T1000 (cell line): ENCODE measurements around the gene KCNMB2.
"Not testable (repeated sequence)": the region's sequence is repeated elsewhere in the genome, so short reads cannot be mapped to it uniquely, and the experiment has no call there.

Experiments used
- DNase-seq: peaks from one replicate; lab custom pipeline; 2025; ENCODE audit warnings: mixed read lengths; lab: John Stamatoyannopoulos, UW

Gene KCNMB2

DNA sequence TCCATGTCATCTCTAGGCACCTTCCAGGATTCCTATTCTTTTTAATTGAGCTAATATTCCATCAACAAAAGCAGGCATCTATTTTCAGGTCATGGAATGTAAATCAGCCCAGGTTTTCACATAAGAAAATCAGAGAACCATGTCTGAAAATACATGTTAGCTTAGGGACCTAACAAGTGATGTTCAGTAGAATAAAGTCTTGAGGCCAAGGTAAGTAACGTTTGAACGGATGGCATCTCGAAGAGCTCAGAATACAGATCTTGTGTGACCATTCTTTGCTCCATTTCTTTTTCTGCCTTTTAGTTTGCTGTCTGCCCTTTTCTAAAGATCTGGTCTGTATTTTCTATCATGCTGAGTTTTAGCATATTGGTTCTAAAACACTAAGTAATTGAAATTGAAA, 16.5 kb upstream of the KCNMB2 start:
- DNase-seq: no peak

DNA sequence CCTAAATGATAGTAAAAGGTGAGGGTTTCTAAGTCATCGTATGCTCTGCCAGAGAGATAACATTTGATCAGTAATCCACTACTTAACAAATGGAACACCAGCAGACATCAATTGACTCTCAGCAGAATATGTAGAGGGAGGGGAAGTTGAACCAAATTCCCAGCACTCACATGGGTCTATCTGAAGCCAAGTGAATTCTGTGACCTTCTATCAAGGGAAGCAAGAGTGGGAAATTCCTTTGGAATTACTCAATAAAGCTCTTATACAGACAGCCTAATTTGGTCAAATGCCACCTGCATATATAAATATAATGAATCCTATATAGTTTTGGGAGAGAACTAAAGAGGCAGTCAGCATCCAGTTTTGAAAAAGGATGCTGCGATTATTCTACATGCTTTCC, 15.8 kb upstream of the KCNMB2 start:
- DNase-seq: no peak

DNA sequence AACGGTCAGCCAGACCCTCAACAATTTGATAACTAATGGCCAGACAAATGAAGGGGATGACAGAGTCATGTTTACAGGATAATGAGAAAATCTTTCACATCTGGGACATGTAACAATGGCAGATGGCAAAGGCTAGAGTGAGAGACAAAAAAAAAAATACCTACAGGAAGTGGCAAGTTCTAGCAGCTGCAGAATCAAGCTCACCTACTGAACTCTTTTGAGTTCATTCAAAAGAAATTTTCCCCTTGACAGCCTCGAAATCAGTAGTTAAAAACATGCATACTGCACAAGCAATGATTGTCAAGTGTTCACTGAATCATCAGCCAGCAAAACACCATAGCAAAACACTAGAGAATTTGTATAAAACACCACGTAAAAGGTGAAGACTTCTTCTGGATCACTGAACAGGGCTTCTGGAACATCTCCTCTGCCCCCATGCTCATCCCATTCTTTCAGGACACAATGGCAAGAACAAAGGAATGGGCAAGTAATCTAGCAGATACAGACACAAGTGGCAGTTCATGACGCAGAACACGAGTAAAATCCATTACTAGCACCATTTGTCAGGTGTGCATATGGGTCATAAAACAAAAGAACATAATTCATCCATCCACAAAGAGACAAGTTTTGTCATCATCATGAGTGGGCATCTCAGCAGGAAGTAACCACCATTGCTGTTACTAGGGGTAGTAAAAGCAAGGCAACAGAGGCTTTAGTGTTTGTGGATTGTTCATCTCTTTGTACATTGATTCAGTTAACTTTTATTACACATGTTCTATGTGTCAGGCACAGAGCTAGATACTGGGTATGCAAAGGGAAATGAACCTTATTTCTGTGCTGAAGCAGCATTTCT, 13.8 kb upstream of the KCNMB2 start:
- no peak for DNase-seq

DNA sequence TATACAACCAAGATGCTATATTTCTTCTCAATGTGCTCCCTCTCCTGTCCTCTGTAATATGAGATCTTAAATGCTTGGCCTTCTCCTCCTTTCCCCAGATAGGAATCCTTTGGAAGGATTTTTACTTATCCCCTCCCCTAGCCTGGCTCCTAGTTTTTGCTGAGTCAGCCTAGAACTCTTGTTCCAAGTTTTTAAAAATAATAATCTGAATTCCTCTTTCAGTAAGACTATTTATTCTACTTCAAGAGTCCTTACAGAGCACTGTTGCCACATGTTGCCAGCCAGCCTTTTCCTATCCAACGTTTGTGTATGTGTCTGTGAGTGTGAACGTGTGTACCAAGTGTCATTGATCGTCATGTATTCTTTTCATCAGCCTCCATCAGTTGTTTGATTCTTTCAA, 11.0 kb upstream of the KCNMB2 start:
- DNase-seq: no peak

DNA sequence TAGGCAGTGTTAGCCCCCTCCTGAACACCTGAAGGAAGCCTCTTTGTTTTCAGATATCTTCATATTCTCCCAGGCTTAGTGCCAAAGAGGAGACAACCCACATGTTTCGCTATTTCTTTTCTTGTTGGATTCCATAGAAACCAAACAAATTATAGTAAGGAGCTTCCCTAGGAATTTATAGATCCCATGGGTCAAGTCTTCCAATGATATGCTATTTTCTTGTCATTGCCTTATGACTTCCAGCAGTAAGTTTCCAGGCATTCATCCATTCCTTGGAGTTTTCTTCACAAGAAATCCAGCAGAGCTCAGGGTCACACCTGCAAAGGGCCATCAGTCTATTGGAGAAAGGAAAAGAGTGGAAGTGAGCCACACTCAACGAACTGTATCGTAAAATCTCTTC, 9.9 kb upstream of the KCNMB2 start:
- no peak for DNase-seq

DNA sequence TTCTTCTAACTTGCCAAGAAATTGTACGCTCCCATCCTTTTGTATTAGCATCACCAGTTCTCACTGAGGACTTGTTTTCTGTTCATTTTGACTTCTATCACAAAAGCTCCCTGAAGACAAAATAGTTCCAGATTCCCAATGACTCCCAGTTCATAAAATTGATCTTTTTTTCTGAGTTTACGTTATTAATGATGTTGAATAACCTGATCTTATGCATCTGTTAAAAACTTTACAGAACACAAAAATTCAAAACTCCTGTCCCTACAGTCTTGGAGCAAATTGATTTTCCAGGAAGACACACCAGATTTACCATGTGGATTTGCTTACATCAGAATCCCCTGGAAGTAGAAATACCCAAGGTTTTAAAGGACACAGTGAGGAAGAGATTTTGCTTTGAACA, 8.3 kb upstream of the KCNMB2 start:
- DNase-seq: no peak

DNA sequence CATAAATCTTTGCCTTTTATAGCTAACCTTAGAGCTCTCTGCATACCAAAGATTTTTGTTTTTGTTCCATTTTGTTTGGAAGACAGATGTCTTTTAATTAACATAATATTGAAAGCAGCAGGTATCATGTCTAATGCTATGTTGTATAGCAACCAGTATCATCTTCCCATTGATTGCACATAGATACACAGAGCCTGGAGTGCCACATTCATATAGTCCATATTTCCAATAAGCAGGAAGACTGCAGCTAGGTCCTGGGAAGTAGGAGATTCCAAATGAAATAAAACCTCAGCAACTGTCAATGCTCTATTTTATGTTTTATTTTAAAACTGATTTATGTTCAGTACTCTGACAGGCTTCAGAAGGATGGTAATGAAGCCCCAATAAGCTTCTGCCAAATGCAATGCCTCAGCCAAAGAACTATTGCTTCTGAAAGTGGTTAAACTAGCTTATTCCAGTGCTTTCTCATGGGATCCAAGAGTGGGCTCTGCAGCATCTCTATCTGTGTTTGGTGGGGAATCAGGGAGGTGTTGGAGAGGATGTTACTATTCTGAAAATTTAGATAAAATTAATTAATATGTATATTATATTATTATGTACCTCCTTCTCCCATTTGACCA, 6.5 kb upstream of the KCNMB2 start:
- no peak for DNase-seq

DNA sequence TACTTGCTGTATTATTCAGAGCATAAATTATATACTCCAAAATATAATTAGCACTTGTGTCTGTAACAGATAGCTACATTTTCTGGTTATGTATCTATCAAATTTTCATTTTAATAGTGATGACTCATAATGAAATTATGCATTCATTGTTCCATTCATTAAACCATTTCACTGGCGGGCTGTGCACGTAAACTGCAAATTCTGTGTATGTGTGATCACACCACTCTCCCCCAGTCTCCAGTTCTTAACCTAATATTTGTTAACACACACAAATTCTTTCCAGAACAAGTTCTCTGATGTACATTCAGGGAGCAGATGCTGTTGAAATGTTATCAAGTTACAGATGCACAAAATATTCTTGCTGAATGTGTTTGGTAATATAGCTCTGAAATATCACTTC, 3.8 kb upstream of the KCNMB2 start:
- DNase-seq: no peak

DNA sequence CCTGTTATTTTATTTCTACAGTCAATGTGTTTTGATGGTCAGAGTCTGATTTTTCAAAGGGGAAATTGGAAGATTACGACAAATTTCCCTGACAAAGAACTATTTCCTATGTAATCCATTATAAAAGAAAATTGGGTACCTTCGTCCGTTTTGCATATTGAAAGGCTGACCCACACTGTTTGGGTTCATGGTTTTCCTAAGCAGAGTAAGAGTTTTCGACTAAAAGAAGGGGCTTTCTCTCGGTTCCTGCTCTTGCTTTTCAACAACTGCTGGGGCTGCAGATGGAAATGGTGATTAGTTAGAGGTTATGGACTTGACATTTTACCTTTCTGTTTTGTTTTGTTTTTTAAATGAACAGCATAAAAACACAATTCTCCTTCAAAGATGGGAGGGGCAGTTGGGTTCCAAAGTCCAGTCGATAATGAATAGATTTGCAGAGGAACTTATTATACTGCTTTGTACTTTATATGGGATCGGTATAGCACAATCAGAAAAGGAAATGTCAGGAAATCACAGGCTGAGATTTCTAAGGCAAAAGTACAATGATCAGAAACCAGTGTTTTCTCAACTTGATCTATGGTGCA, 978 bp downstream of the KCNMB2 start:
- no peak for DNase-seq

DNA sequence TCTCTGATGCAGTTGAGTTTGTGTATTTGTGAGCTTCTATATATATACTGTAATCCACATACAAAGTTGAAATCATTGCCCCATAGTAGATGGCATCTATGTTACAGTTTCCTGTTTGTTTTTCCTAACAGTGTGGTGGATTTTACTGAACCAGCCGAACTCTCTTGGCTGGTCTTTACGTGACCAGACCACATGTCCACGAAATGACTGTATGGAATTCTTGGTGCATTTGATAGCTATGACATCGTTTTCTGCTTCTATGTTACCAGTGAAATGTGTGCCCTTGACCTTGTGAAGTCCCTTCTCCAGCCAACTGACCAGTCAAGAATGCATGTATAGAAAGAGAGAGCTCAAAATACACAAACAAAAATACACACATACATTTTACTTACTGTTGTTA, 1.8 kb downstream of the KCNMB2 start:
- no peak for DNase-seq

DNA sequence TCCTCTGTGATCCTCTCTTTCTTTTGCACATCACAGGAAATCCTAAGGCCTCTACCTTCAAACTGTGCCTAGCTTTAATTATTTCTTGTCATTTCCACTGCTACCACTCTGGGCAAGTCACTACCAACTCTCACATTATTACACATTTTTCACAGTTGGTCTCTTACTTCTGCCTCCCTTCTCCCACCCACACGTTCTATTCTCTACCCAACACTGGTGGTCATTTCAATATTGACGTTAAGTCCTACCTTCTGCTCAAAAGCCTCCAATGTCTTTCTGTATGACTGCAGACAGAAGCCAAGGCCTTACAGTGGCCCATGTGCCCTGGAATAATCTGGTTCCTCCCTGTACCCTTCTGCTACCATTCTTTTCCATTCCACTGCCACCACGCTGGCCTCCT, 3.9 kb downstream of the KCNMB2 start:
- no peak for DNase-seq

DNA sequence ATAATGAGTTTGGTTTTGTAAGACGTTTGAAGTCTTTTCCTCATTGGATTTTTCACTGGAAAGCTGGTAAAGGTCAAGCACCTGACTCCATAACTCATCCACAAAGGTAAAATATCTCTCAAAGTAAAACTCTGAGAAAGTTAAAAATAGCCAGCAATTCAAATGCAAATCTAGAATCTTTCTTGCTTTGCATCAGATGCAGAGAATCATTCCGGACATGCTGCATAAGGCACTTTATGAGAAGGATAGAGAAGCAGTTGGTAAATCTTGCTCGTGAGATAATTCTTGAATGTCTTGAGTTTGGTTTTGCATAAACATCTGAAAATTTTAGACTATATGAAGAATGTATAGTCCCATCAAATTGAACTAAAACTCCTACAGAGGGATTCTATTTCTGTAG, 9.1 kb downstream of the KCNMB2 start:
- DNase-seq: no peak

DNA sequence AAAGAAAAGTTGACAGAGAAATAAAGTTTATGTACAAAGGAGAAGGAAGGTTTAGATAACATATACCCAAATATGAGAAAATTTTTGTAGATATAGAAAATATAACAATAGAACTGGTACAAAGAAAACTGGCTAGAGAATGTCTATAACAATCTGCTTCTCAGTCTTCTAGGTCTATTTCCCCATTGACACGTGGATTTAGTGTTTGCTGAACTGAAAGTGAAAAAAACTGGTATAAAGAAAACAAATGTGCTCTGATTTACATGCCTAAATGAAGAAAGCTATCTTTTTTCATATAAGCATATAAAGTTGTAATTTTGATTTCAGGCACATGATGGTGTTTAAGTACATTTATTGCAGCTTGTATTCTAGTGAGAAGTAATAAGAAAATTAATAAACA, 9.8 kb downstream of the KCNMB2 start:
- DNase-seq: no peak

DNA sequence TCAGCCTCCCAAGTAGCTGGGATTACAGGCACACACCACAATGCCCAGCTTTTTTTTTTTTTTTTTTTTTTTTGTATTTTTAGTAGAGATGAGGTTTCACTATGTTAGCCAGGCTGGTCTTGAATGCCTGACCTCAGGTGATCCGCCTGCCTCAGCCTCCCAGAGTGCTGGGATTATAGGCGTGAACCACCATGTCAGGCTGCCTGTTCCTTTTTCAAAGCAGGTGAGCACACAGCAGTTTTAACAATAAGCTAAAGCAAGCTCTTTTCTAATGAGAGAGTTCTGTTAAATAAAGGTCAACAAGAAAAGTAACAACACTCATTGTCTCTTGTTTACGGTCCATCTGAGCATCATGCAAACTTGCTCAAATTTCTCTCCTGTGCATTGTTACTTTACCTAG, 13.2 kb downstream of the KCNMB2 start:
- not testable (repeated sequence) for DNase-seq

DNA sequence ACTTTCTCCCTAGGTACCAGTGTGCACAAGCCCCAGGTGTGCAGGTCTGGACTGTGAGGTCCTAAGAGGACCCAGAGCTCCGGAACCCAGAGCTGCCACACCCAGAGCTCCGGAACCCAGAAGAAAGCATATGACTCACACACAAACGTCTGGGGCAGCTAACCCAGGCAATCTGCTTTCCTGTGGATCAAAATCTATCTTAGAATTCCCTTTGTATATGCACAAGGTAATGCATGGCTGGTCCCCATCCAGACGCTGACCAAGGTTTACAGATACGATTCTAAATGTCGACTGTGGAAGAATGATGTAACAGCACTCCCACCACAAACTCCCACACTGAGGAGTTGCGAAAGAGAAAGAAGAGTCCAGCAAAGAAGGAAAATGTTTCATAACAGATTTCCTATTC, 15.7 kb downstream of the KCNMB2 start:
- DNase-seq: no peak

DNA sequence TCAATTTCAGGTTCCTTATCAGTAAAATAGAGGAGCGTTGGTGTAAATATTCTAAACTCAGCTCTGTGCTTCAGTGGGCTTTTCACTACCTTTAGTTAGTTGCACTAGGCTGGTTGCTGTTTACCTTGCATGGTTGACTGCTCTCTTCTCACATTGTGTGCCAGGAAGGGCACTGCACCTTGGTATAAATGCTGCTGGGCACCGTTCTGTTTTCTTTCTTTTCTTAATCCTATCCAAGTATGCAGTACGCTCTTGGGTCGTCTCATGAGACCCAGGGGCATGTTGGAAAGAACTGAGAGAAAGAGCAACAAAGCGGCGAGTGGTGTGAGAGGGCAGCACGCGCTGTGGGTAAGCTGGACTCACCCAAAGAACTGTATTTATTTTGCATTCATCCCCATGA, 22.4 kb downstream of the KCNMB2 start:
- DNase-seq: no peak

DNA sequence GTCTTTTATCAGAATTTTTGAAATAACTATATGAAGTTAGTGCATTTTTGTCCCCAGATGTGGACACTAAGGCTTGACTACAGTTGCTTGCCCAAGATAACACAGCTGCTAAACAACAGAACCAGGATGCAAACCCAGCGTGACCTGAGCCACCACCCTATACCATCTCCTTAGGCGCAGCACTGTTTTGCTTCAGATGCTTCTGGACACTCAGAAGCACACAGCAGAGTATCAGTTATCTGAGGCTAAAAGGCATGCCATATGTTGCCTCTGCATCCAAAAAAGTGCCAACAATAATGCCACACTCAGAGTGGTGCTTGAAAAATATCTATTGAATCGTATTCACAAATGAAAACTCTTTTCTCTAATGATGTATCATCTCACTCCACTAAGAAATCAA, 24.5 kb downstream of the KCNMB2 start:
- DNase-seq: no peak

DNA sequence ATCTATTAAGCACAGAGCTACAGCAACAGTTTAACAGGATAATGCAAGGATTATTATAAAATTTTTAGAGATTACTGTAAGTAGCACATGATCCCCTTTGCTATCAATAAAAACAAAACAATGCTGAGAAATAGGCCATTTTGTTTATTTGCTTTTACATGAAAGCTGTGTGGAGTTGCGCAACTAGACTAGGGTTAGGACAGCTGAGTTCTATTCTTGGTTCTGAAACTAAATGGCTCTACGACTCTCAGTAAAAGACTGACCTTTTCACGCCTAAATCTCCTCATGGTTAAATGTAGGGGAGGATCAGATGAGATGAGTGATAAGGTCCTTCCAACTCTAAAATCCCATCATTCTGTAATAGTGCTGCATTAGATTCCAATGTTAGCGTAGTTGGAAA, 25.0 kb downstream of the KCNMB2 start:
- DNase-seq: no peak

DNA sequence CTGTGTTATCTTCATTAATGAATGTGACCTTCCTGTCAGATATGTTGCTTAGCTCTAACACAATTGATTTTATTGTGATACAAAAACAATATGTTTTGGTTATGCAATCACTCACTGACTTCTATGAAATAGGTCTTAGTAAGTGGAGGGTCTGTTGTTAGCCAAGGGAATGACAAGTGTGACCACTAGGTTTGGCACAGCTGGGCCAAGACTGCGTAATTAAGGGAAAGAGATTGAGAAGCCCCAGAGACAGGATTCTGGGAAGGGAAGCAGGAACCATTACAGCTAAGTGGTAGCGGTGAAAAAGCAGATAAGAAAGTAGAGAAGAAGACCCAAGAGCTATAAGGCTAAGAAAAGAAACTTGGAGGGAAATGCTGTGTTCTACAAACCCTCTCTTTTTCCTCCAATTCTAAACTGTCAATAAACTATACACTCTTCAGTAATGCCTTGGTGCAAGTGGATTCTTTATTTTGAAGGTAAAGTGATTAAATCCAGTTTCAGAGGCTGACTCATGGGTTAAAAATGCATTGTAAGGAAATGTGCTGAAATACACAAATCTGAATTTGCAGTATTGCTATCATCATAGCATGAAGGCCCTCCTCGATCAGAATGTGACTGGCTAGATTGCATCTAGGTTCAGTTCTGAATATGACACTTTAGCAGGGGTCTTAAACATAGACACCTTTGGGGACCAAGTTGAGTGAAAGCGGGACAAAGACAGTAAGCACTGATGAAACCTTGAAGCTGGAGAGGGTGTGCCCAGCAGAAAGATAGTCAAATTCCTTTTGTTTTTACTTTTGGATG, 26.1 kb downstream of the KCNMB2 start:
- DNase-seq: no peak

DNA sequence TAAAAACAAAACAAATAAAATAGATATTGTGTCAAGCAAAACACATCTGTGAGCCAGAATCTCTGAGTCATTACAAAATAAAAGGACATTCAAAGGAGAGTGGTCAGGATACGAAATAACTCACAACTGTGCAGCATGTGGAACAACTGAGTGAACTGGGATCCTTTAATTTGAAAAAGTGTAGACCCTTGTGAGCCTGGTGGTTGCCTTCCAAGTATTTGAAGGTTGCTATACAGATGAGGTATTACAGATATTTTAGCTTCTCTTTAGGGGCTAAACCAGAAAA, 26.7 kb downstream of the KCNMB2 start:
- no peak for DNase-seq

DNA sequence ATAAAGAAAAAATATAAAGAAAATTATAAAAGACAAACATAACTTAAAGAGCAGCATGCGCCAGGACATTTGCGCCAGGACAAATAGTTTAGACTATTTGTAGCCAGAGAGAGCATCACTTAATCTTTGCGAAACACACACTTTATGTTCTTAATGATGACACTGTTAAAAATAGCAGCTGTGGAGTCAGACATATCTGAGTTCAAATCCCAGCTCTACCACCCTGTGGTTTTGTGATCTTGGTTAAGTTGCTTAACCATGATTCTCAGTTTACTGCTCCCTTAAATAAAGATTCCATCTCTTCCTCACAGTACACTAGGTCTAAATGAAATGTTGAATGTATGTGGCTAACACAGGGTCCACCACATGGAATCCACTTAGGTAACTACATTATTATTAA, 31.4 kb downstream of the KCNMB2 start:
- DNase-seq: no peak

DNA sequence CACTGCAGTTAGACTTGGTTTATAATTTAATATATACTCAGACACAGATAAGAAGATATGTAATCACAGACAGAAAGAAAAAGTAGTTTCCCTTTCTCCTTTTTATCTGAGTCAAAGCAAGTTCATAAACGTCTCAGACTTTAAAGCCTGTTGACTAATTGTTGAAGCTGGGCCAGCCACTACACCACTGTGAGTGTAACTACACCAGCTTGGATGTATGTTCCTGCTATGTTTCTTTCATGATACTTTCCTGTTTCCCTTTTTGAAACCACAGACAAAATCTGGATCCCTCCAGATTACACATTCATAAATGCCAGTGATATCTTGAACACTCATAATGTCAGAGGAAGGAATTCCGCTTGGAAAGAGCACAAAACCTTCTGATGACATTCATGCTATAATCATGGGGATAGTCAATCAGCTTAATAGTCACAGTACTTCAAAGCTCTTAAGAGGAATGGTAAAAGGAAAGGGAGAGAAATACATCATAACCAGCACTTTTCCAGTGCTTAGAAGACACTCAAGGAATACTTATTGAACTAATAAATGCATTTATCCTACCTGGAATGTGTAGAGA, 32.0 kb downstream of the KCNMB2 start:
- DNase-seq: no peak

DNA sequence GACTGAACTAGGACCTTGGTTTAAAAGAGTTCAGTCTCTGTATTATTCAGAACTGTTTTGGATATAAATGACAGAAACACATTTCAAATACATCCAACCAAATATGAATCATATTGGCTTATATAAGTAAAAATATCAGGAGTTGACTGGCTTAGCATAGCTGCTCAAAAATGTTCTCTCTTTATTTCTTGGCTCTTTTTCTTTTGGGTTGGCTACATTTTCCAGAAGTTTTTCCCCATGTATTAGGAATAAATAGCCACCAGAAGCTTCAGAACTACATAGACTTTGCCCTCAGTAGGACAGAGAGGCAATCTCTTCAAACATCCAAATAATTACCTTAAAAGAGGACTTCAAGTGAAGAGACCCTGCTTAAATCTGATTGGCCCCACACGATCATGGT, 32.7 kb downstream of the KCNMB2 start:
- DNase-seq: no peak
